ENCODE results near the gene CEACAM16.

The CEACAM16 gene

DNA sequence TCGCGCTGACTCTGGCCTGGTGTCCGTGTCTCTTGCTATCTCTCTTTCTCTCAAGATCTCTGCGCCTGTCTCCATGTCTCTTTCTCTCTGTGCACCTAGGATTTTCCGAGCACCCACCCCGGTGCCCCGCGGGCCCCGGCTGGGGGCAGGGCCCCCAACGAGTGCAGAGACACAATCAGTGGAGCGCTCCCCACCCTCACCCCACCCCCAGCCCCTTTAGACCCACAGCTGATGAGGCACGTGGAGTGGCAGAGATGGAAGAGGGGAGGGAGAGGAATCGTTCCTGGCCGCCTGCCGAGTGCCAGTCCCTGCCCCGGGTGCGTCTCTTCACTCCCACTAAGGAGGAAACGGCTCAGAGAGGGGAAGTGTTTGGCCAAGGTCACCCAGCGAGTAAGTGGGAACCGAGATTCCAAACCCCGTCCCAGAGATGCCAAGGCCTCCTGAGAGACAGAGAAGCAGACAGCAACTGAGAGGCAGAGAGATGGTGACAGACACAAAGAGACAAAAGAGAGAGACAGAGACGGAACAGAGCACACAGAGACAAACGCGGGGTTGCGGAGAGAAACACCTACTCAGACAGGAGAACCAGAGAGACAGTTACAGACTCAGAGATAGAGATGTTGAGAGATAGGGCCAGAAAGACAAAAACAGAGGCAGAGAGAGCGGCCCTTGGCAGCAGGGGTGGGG lies 48.9 kb downstream of the CEACAM16 start:
- peak in 2 of 3 experiments; percentile 39 for DNase-seq

DNA sequence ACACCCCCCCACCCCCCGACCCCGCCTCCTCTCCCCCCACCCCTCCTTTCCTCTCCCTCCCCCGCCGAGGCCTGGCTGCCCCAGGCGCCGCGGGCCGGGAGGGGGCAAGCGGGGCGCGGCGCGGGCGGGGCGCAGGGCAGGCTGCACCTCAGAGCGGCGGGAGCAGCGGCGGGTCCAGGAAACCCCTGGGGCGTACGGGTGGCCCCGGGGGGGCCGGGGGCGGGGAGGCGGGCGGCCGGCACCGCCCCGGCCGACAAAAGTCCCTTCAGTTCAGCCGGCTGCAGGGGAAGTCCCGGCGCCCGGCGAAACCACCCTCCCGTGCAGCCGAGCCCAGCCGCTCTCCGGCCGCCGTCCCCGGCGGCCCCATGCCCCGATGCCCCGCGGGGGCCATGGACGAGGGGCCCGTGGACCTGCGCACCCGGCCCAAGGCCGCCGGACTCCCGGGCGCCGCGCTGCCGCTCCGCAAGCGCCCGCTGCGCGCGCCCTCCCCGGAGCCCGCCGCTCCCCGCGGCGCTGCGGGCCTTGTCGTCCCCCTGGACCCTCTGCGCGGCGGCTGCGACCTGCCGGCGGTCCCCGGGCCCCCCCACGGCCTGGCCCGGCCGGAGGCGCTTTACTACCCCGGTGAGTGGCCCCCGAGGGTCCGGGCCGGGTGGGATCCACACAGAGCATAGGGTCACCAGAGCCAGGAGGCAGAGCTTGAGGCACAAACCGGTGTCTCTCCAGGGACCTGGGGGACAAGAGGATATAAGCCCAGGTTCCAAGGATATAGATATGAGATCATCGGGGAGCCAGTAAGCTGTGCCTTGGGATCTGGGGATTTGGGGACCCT lies 49.7 kb downstream of the CEACAM16 start, which contains the start of gene BCL3:
BCL3 (plus strand) TSS at position 283 of the 829 bp plus-strand sequence; CDS start at position 366, 83 bp downstream.
- DNase-seq, result peak in 2 of 3 experiments; percentile 40 to 42

DNA sequence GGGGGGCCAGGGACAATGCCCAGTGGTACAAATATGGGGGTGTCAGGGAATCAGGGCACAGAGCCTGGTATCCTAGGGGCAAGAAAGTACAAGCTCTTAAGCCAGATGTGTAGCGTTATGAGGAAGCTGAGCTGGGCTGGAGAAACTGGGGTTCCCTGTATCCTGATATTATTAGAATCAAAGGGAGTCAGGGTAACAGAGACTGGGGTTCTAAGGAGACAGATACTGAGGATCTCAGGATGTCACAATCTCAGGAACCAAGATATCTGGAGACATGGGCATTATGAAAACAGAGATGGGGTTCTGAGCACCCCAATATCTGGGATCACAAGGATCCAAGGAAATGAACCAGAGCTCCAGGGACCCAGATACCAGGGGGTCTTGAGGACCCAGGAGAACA lies 50.3 kb downstream of the CEACAM16 start:
- DNase-seq, result no peak

- DNase-seq, result no peak
Measured at GRCh38 chr19:44749994-44750393, 51.0 kb downstream of the CEACAM16 start.

- DNase-seq, result no peak
Measured at GRCh38 chr19:44752123-44752815, 53.3 kb downstream of the CEACAM16 start.

- DNase-seq, result peak; percentile 30 to 82 (median 73)
Measured at GRCh38 chr19:44752816-44753625, 54.1 kb downstream of the CEACAM16 start.

- DNase-seq, result no peak
Measured at GRCh38 chr19:44753626-44753931, 54.6 kb downstream of the CEACAM16 start.

- peak in 2 of 3 experiments; percentile 27 to 54 for DNase-seq
Measured at GRCh38 chr19:44753932-44754749, 55.2 kb downstream of the CEACAM16 start.

GRCh38 chr19:44754750-44755080 lies 55.8 kb downstream of the CEACAM16 start:
- no peak for DNase-seq

- no peak for DNase-seq
Measured at GRCh38 chr19:44755219-44755618, 56.3 kb downstream of the CEACAM16 start.

- no peak for DNase-seq
Measured at GRCh38 chr19:44756089-44756562, 57.2 kb downstream of the CEACAM16 start.

- DNase-seq, result no peak
Measured at GRCh38 chr19:44757057-44757734, 58.2 kb downstream of the CEACAM16 start.

DNA sequence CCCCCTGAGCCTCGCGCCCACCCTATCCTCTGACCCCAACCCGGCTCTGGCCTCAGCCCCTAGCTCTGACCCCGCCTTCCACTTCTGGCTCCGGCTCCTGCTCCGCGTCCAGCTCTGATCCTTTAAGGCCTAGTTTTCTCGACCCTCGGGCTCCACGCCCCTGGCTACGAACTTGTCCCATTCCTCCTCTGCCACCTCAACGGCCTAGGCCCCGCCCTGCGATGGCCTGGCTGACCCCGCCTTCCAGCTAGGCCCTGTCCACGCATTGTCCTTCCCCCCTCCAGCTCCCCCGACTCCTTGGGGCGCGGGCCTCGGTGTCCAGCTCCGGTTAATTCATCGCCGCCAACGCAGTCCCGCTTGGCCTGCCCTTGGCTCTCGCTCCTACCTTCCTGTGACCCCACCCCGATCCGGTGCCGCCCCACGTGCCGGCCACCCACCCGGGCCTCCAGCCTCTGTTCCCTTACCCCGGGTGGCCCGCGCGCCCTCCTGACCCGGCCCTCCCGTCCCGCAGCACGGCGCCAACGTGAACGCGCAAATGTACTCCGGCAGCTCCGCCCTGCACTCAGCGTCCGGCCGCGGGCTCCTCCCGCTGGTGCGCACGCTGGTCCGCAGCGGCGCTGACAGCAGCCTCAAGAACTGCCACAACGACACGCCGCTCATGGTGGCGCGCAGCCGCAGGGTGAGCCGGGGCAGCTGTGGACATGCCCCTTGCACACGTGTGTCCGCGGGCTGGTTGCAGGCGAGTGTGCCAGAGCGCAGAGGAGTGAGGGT lies 59.0 kb downstream of the CEACAM16 start:
- DNase-seq, result no peak

GRCh38 chr19:44758596-44758995 lies 59.6 kb downstream of the CEACAM16 start:
- no peak for DNase-seq

DNA sequence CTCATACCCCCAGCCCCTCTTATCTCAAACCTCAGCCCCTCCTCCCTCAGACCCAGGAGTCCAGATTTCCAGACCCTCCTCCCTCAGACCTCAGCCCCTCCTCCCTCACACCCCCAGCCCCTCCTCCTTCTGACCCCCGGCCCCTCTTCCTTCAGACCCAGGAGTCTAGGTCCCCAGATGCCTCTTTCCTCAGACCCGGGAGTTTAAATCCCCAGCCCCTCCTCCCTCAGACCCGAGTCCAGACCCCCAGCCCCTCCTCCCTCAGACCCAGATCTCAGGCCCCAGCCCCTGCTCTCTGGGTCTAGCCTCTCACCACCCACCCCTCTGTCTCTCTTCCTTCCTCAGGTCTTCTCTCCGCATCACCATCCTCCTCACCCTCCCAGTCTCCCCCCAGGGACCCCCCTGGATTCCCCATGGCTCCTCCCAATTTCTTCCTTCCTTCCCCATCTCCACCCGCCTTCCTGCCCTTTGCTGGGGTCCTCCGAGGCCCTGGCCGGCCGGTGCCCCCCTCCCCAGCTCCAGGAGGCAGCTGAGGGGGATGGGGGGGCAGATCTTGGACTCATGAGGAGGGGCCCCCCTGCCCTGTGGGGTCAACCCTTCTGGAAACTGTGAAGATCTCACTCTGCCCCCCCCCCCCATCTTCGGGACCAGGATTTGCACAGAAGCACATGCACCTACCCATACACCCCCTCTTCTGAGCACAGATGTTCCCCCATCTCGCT lies 60.3 kb downstream of the CEACAM16 start:
- DNase-seq, result no peak

All from NCI-H1417 (cell line).